Measurements from ENCODE around the gene CSAD. TPM values are rescaled to one million over a fixed set of nuclear protein-coding genes. Genes with fewer than 3 reads are reported as not detected.

CSAD gene
- polyA plus RNA-seq, 1 of the 3 experiments (the other 2 are of a cell fraction) = 32.2 TPM

DNA sequence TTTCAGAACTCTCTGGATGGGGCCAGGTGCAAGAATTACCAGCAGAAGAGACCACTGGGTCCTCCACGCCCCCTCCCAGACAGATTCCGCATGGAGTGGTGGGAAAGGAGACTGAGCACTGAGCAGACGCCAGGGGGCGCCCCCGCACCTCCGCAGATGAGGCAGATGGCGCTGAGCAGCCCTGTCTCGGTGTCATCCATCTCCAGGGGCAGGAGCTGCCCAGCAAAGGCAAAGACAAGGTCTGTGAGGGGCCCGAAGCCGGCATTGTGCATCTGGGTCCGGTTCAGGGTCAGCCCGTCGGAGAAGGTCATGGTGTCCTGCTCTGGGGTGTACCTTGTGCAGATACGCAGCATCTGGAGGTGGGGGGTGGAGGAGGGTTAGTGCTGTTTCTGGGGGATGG, 32.6 kb upstream of the CSAD start (continued):
- TF ChIP-seq RCOR1 (IDR thresholded peaks at IDR 0.05; ENCODE audit: low read length) (no peak), GATA2 (CRISPR knock-in tag; IDR thresholded peaks at IDR 0.05) (no peak)
- TF ChIP-seq, protein P1, sequence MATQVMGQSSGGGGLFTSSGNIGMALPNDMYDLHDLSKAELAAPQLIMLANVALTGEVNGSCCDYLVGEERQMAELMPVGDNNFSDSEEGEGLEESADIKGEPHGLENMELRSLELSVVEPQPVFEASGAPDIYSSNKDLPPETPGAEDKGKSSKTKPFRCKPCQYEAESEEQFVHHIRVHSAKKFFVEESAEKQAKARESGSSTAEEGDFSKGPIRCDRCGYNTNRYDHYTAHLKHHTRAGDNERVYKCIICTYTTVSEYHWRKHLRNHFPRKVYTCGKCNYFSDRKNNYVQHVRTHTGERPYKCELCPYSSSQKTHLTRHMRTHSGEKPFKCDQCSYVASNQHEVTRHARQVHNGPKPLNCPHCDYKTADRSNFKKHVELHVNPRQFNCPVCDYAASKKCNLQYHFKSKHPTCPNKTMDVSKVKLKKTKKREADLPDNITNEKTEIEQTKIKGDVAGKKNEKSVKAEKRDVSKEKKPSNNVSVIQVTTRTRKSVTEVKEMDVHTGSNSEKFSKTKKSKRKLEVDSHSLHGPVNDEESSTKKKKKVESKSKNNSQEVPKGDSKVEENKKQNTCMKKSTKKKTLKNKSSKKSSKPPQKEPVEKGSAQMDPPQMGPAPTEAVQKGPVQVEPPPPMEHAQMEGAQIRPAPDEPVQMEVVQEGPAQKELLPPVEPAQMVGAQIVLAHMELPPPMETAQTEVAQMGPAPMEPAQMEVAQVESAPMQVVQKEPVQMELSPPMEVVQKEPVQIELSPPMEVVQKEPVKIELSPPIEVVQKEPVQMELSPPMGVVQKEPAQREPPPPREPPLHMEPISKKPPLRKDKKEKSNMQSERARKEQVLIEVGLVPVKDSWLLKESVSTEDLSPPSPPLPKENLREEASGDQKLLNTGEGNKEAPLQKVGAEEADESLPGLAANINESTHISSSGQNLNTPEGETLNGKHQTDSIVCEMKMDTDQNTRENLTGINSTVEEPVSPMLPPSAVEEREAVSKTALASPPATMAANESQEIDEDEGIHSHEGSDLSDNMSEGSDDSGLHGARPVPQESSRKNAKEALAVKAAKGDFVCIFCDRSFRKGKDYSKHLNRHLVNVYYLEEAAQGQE (IDR thresholded peaks at IDR 0.05; ENCODE audit: low read depth, low read length) = no peak
- TF ChIP-seq, protein P2, sequence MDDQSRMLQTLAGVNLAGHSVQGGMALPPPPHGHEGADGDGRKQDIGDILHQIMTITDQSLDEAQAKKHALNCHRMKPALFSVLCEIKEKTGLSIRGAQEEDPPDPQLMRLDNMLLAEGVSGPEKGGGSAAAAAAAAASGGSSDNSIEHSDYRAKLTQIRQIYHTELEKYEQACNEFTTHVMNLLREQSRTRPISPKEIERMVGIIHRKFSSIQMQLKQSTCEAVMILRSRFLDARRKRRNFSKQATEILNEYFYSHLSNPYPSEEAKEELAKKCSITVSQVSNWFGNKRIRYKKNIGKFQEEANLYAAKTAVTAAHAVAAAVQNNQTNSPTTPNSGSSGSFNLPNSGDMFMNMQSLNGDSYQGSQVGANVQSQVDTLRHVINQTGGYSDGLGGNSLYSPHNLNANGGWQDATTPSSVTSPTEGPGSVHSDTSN (IDR thresholded peaks at IDR 0.05) = no peak

DNA sequence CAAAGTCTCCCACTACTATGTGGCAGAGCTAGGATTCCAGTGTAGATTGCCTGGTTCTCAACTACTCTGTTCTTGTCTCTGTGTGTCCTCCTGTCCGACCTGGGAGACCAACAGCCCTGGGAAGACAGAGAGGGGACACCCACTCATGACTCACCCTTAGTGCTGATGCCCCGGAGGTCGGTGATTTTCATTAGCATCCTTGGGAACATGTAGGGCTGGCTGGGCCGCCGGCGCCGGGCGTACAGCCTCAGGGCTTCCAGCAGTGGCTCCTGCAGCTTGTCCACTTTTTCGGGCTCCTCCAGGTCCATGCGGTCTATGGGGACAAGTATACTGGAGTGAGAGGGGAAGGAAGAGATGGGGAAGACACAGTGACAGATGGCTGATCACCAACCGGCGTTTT, 32.2 kb upstream of the CSAD start:
- peaks cover 5 to 17% of the 10 kb centered on the region in 2 experiments; a peak in 3 of 4 replicates for H3K4me1 ChIP-seq (ENCODE audit: control insufficient read depth in 1 of 2, insufficient read depth in 2 of 2, low read depth in 1 of 2, low read length in 1 of 2)
- no peak overlapping the region for H2AFZ ChIP-seq (ENCODE audit: low read depth)
- H3K9me2 ChIP-seq = no peaks in the 10 kb centered on the region
- peaks cover 13% of the 10 kb centered on the region for H3F3A ChIP-seq (replicated peaks; ENCODE audit: insufficient read depth)
- no peak overlapping the region for H3K4me2 ChIP-seq
- H3K27ac ChIP-seq (ENCODE audit: low read depth in 2 of 2, low read length in 1 of 2) = no peak overlapping the region
- peaks cover 21% of the 10 kb centered on the region for H3K79me2 ChIP-seq (ENCODE audit: insufficient read depth)
- POLR2A ChIA-PET = no interaction called here
- peaks cover 4% of the 10 kb centered on the region; the same call in 1 of the 2 replicates for H4K20me1 ChIP-seq (ENCODE audit: insufficient read depth)
- no peak overlapping the region for H3K9ac ChIP-seq
- no peaks in the 10 kb centered on the region for H3K27me3 ChIP-seq (ENCODE audit: insufficient read depth)
- WGBS (ENCODE audit: low lambda C conversion rate) = 27% methylated on average over 10 of the region's 12 CpGs
- CTCF ChIA-PET = interaction anchor here (0.7 to 14.8 kb wide), 28 partner anchors 10 to 286 kb away, joined by 3 to 363 read pairs (median 10); partner anchors contain the start of genes CSAD, ESPL1, MAP3K12 and MYG1
- no peaks in the 10 kb centered on the region for H3K9me3 ChIP-seq
- TF ChIP-seq, protein P3, sequence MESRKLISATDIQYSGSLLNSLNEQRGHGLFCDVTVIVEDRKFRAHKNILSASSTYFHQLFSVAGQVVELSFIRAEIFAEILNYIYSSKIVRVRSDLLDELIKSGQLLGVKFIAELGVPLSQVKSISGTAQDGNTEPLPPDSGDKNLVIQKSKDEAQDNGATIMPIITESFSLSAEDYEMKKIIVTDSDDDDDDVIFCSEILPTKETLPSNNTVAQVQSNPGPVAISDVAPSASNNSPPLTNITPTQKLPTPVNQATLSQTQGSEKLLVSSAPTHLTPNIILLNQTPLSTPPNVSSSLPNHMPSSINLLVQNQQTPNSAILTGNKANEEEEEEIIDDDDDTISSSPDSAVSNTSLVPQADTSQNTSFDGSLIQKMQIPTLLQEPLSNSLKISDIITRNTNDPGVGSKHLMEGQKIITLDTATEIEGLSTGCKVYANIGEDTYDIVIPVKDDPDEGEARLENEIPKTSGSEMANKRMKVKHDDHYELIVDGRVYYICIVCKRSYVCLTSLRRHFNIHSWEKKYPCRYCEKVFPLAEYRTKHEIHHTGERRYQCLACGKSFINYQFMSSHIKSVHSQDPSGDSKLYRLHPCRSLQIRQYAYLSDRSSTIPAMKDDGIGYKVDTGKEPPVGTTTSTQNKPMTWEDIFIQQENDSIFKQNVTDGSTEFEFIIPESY (IDR thresholded peaks at IDR 0.05; ENCODE audit: borderline replicate concordance, low read depth) = no peak
- TF ChIP-seq MXI1 (IDR thresholded peaks at IDR 0.05; ENCODE audit: low read depth, low read length) = no peak
- TF ChIP-seq NFIC (IDR thresholded peaks at IDR 0.05; ENCODE audit: borderline replicate concordance) = no peak
- TF ChIP-seq RFX5 (IDR thresholded peaks at IDR 0.05; ENCODE audit: low read length) = no peak
- no peak for TF ChIP-seq YY1 (IDR thresholded peaks at IDR 0.05; ENCODE audit: low read depth)
- TF ChIP-seq, protein P4, sequence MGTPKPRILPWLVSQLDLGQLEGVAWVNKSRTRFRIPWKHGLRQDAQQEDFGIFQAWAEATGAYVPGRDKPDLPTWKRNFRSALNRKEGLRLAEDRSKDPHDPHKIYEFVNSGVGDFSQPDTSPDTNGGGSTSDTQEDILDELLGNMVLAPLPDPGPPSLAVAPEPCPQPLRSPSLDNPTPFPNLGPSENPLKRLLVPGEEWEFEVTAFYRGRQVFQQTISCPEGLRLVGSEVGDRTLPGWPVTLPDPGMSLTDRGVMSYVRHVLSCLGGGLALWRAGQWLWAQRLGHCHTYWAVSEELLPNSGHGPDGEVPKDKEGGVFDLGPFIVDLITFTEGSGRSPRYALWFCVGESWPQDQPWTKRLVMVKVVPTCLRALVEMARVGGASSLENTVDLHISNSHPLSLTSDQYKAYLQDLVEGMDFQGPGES (IDR thresholded peaks at IDR 0.05; ENCODE audit: low read depth, low read length) = no peak
- TF ChIP-seq, protein P5, sequence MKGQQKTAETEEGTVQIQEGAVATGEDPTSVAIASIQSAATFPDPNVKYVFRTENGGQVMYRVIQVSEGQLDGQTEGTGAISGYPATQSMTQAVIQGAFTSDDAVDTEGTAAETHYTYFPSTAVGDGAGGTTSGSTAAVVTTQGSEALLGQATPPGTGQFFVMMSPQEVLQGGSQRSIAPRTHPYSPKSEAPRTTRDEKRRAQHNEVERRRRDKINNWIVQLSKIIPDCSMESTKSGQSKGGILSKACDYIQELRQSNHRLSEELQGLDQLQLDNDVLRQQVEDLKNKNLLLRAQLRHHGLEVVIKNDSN (IDR thresholded peaks at IDR 0.05; ENCODE audit: borderline replicate concordance, low read depth) = no peak
- no peak for TF ChIP-seq FOXJ3 (CRISPR knock-in tag; IDR thresholded peaks at IDR 0.05)
- TF ChIP-seq TEAD4 (IDR thresholded peaks at IDR 0.05; ENCODE audit: borderline replicate concordance, insufficient read depth) = no peak
- no peak for DNase-seq
- H3K4me3 ChIP-seq (ENCODE audit: low read depth in 2 of 2, low read length in 1 of 2) = no peak overlapping the region
- H3K36me3 ChIP-seq (replicated peaks in 1 of 2; ENCODE audit: control insufficient read depth in 1 of 2, insufficient read depth in 2 of 2, low read length in 1 of 2) = peaks cover 24 to 38% of the 10 kb centered on the region in 2 experiments
